ENCODE data around the gene FBXL13. TPM values are rescaled to one million over a fixed set of nuclear protein-coding genes. Genes with fewer than 3 reads are reported as not detected.

FBXL13 gene
- total RNA-seq, 1 experiment from 2014 or later, result 1.5 TPM

Other genes starting within 250 kb of the FBXL13 start
- 843 and 845 TPM in 2 replicates for gene LRRC17, start 161.8 kb downstream of the FBXL13 start, total RNA-seq (2014; rRNA removed; shearing (Covaris generic))
- gene ARMC10, start 344 bp upstream of the FBXL13 start, total RNA-seq (2014; rRNA removed; shearing (Covaris generic)), result 73.4 and 75.3 TPM in 2 replicates
- 4.6 and 12.4 TPM in 2 replicates for gene NAPEPLD, start 74.3 kb upstream of the FBXL13 start, total RNA-seq (2014; rRNA removed; shearing (Covaris generic))
- gene PMPCB, start 222.6 kb upstream of the FBXL13 start, total RNA-seq (2014; rRNA removed; shearing (Covaris generic)), result 104 and 105 TPM in 2 replicates

Data from A172 (cell line).